Endothelial cell of umbilical vein (primary cell): ENCODE measurements around the gene DPYSL4. TPM values are rescaled to one million over a fixed set of nuclear protein-coding genes. Genes with fewer than 3 reads are reported as not detected.

Experiments
- BruUV-seq: library from RNA; stranded (reverse); fragments of 400-500 nt; replicated peaks from 2 replicates; lab custom pipeline; 2021; lab: Mats Ljungman, UMichigan
- CTCF ChIA-PET: fragments of 300-600, 350-600 bp; sonication (Branson Sonifier 250); formaldehyde crosslinking; loops from one replicate; lab custom pipeline; 2021; ENCODE audit warnings: antibody characterized with exemption, inconsistent platforms; lab: Charles Lee
- POLR2A ChIA-PET: fragments of 300-600, 350-600 bp; sonication (Branson Sonifier 250); formaldehyde crosslinking; loops from one replicate; lab custom pipeline; 2021; ENCODE audit warnings: antibody characterized with exemption, inconsistent platforms; lab: Charles Lee
- DNase-seq: peaks from one replicate; pipeline ENCODE4 v3.0.0-alpha.2; 2011; ENCODE audit warnings: low read depth, low spot score
- FAIRE-seq: peaks from 2 replicates; lab custom pipeline; 2011; peaks lifted over from hg19 to GRCh38; lab: Jason Lieb, UNC
- H2AFZ ChIP-seq: 2 replicates; pipeline ENCODE4 v1.6.0; 2012; ENCODE audit warnings: low read depth, low read length, control low read depth, inconsistent platforms
- H3K27ac ChIP-seq: 2 replicates; pipeline ENCODE4 v1.5.1; 2011; ENCODE audit warnings: low read depth, mild to moderate bottlenecking, control low read depth, low read length, moderate library complexity; ENCODE audit not compliant: insufficient read depth
- H3K27me3 ChIP-seq, 2 experiments: 2 replicates each; pipeline versions ENCODE4 v1.6.0 to v1.6.1; 2011; ENCODE audit warnings: low read length in 2 of 2, mixed read lengths in 1 of 2; ENCODE audit not compliant: control insufficient read depth in 2 of 2, insufficient read depth in 2 of 2
- H3K36me3 ChIP-seq, 2 experiments: 2 replicates in 1 of 2; 3 replicates in 1 of 2; pipeline ENCODE4 v1.5.1; 2011; ENCODE audit warnings: low read length in 2 of 2, mild to moderate bottlenecking in 1 of 2, moderate library complexity in 1 of 2; ENCODE audit not compliant: control insufficient read depth in 2 of 2, insufficient read depth in 2 of 2; ENCODE audit errors: extremely low read depth in 1 of 2
- H3K4me1 ChIP-seq: 3 replicates; pipeline ENCODE4 v1.5.1; 2011; ENCODE audit warnings: mild to moderate bottlenecking, low read length; ENCODE audit not compliant: control insufficient read depth, insufficient read depth; ENCODE audit errors: extremely low read depth
- H3K4me2 ChIP-seq: 2 replicates; pipeline ENCODE4 v1.6.1; 2011; ENCODE audit warnings: low read length, control low read depth, mixed read lengths; ENCODE audit not compliant: insufficient read depth
- H3K4me3 ChIP-seq, 3 experiments: fragments of 200-600 bp in 1 of 3; sonication (generic), shearing (Covaris generic) in 1 of 3; replicated peaks in 1 of 3; 2 replicates each; pipeline ENCODE4 v1.5.1; 2011 to 2016; ENCODE audit warnings: control low read depth in 3 of 3, low read length in 3 of 3, mild to moderate bottlenecking in 2 of 3, inconsistent platforms in 1 of 3, low read depth in 1 of 3, moderate library complexity in 1 of 3; ENCODE audit not compliant: insufficient read depth in 1 of 3
- H3K79me2 ChIP-seq: 2 replicates; pipeline ENCODE4 v1.6.0; 2012; ENCODE audit warnings: low read length, inconsistent platforms; ENCODE audit not compliant: control insufficient read depth, insufficient read depth
- H3K9ac ChIP-seq: replicated peaks from 2 replicates; pipeline ENCODE3; 2011; ENCODE audit warnings: low read length, control low read depth; ENCODE audit not compliant: insufficient read depth; ENCODE audit errors: extremely low read depth
- H3K9me1 ChIP-seq: replicated peaks from 3 replicates; pipeline ENCODE4 v1.6.0; 2011; ENCODE audit warnings: mild to moderate bottlenecking, low read length; ENCODE audit not compliant: control insufficient read depth, insufficient read depth; ENCODE audit errors: extremely low read depth
- H3K9me3 ChIP-seq: replicated peaks from 2 replicates; pipeline ENCODE4 v1.5.1; 2012; ENCODE audit warnings: low read length, inconsistent platforms; ENCODE audit not compliant: control insufficient read depth, insufficient read depth
- H4K20me1 ChIP-seq: replicated peaks from 2 replicates; pipeline ENCODE3; 2011; ENCODE audit warnings: mild to moderate bottlenecking, low read length; ENCODE audit not compliant: control insufficient read depth, insufficient read depth; ENCODE audit errors: extremely low read depth
- FOS ChIP-seq: IDR thresholded peaks from 2 replicates; pipeline ENCODE4 v1.6.1; 2011; ENCODE audit warnings: mild to moderate bottlenecking, low read length, moderate library complexity, borderline replicate concordance; ENCODE audit not compliant: insufficient read depth
- GATA2 ChIP-seq: IDR thresholded peaks from 2 replicates; pipeline ENCODE4 v1.7.0; 2011; ENCODE audit warnings: low read depth, mild to moderate bottlenecking, moderate library complexity, mixed read lengths, low read length; ENCODE audit not compliant: insufficient read length, insufficient read depth
- MYC ChIP-seq: IDR thresholded peaks from one replicate; pipeline ENCODE4 v1.6.1; 2011; ENCODE audit warnings: mild to moderate bottlenecking, low read depth, low read length
- dilution Hi-C: fragments of 300-500 bp; cut with MboI; formaldehyde crosslinking; loops from one replicate; pipeline ENCODE4 v1.15.0; 2019; ENCODE audit warnings: low sequenced_read_pairs; ENCODE audit not compliant: extremely low pct_ligation_motif_present
- intact Hi-C: fragments of 100-400 bp; cut with micrococcal nuclease; formaldehyde crosslinking; loops from one replicate; pipeline ENCODE4 v1.10.0; 2022
- polyA plus RNA-seq, 4 experiments: library from polyadenylated mRNA; depleted of rRNA in 3 of 4; stranded (reverse) in 3 of 4; unstranded in 1 of 4; fragments of >200 nt; gene quantifications; 2 replicates each; pipeline versions ENCODE4 v1.2.1 to v1.2.3, GENCODE V29; 2011 to 2012; ENCODE audit warnings: missing spikeins in 1 of 4
- total RNA-seq: library from RNA; stranded (reverse); gene quantifications from 2 replicates; pipeline ENCODE4 v1.2.3, GENCODE V29; 2021
- TF ChIP-seq, protein P1 (sequence below), 2 donors: IDR thresholded peaks; 1 replicate in 1 of 2; 2 replicates in 1 of 2; pipeline ENCODE4 v1.5.1; 2011; ENCODE audit warnings: low read length in 2 of 2, mild to moderate bottlenecking in 2 of 2, moderate library complexity in 2 of 2, control low read depth in 1 of 2, inconsistent platforms in 1 of 2, low read depth in 1 of 2; ENCODE audit not compliant: insufficient read depth in 1 of 2; ENCODE audit errors: extremely low read depth in 1 of 2

The DPYSL4 gene
- total and polyA plus RNA-seq, 2 donors (not counting 3 experiments of a cell fraction or from before 2014, with no cell fraction given): 27.1 to 60.0 TPM

DNA sequence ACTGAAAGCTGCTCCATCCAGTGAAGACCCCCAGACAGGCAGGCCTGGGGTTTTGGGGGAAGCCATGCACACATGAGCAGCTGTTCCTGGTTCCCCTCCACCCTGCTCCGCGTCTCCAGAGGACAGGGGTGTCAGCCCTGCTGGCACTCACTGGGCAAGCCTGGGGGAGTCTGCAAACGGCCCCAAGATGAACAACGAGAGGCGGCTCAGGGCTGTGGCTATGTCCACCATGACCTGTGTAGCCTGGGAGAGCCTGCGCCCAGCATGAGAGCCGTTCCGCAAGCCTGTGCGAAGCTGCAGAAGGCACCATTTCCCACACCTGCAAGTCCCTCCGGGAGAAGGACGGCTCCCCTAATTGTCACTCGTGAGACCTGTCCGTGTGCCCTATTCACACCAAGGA is 59.5 kb downstream of the DPYSL4 start:
- no TSS peak for BruUV-seq
- H2AFZ ChIP-seq: no peak overlapping the region
- no peaks in the 10 kb centered on the region for H3K27me3 ChIP-seq
- H3K9me1 ChIP-seq: no peaks in the 10 kb centered on the region
- no peak for TF ChIP-seq GATA2
- TF ChIP-seq MYC: no peak
- H4K20me1 ChIP-seq: no peaks in the 10 kb centered on the region
- ChIA-PET CTCF (no interaction called here), POLR2A (no interaction called here)
- H3K4me1 ChIP-seq: no peaks in the 10 kb centered on the region
- H3K4me3 ChIP-seq: no peak overlapping the region
- DNase-seq (no peak), FAIRE-seq (no peak)
- H3K4me2 ChIP-seq: no peak overlapping the region
- no peak overlapping the region for H3K27ac ChIP-seq
- no peak overlapping the region for H3K9ac ChIP-seq
- no peaks in the 10 kb centered on the region for H3K9me3 ChIP-seq
- dilution Hi-C loops (no loop called here), intact Hi-C loops (no loop called here)
- H3K36me3 ChIP-seq: no peaks in the 10 kb centered on the region
- no peaks in the 10 kb centered on the region for H3K79me2 ChIP-seq

DNA sequence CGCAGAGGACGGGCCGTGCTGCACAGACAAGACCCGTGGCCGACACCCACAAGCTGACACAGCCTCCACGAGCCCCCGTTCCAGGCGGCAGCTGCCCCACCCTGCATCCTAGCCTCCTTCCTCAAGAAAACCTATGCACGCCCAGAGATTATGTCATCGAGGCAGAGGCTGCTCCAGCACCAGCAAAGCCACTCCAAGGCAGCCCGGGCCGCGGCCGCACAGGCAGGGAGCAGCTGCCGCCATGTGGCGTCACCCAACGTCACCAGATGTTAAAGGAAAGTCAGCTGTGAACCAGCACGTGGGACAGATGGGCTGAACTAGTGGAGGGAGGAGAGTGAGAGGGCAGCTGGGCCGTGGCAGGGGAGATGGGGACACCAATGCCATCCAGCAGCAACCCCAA is 61.2 kb downstream of the DPYSL4 start:
- no peak for TF ChIP-seq GATA2
- TF ChIP-seq, protein P1, sequence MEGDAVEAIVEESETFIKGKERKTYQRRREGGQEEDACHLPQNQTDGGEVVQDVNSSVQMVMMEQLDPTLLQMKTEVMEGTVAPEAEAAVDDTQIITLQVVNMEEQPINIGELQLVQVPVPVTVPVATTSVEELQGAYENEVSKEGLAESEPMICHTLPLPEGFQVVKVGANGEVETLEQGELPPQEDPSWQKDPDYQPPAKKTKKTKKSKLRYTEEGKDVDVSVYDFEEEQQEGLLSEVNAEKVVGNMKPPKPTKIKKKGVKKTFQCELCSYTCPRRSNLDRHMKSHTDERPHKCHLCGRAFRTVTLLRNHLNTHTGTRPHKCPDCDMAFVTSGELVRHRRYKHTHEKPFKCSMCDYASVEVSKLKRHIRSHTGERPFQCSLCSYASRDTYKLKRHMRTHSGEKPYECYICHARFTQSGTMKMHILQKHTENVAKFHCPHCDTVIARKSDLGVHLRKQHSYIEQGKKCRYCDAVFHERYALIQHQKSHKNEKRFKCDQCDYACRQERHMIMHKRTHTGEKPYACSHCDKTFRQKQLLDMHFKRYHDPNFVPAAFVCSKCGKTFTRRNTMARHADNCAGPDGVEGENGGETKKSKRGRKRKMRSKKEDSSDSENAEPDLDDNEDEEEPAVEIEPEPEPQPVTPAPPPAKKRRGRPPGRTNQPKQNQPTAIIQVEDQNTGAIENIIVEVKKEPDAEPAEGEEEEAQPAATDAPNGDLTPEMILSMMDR (IDR thresholded peaks at IDR 0.05; ENCODE audit: extremely low read depth in 1 of 2, insufficient read depth in 1 of 2, low read depth in 1 of 2, low read length in 2 of 2): no peak
- TF ChIP-seq FOS: no peak
- no peak for DNase-seq
- no peak overlapping the region for H3K4me2 ChIP-seq
- no peak overlapping the region for H3K4me3 ChIP-seq
- BruUV-seq: no TSS peak
- no peaks in the 10 kb centered on the region for H3K27me3 ChIP-seq
- no peaks in the 10 kb centered on the region for H3K36me3 ChIP-seq
- H3K27ac ChIP-seq: no peak overlapping the region
- no peaks in the 10 kb centered on the region for H3K4me1 ChIP-seq
- H4K20me1 ChIP-seq: no peaks in the 10 kb centered on the region
- H3K79me2 ChIP-seq: no peaks in the 10 kb centered on the region
- dilution Hi-C loops: no loop called here
- no peaks in the 10 kb centered on the region for H3K9me1 ChIP-seq
- intact Hi-C loops: no loop called here
- POLR2A ChIA-PET: no interaction called here
- H3K9ac ChIP-seq: no peak overlapping the region
- CTCF ChIA-PET: no interaction called here
- no peak for FAIRE-seq
- no peaks in the 10 kb centered on the region for H3K9me3 ChIP-seq
- no peak overlapping the region for H2AFZ ChIP-seq
